Stimulated activated CD4-positive, alpha-beta T cell treated with anti-CD3 and anti-CD28 coated beads, Interleukin-1b, Interleukin-23, amount 100 ng/mL, for 1 hour (primary cell): ENCODE data around the gene ATRNL1.

ENCODE experiments used
- DNase-seq, 2 donors: peaks; one replicate each; pipeline ENCODE4 v3.0.0-alpha.2; 2020; ENCODE audit warnings: low read depth in 2 of 2

Gene ATRNL1, protein sequence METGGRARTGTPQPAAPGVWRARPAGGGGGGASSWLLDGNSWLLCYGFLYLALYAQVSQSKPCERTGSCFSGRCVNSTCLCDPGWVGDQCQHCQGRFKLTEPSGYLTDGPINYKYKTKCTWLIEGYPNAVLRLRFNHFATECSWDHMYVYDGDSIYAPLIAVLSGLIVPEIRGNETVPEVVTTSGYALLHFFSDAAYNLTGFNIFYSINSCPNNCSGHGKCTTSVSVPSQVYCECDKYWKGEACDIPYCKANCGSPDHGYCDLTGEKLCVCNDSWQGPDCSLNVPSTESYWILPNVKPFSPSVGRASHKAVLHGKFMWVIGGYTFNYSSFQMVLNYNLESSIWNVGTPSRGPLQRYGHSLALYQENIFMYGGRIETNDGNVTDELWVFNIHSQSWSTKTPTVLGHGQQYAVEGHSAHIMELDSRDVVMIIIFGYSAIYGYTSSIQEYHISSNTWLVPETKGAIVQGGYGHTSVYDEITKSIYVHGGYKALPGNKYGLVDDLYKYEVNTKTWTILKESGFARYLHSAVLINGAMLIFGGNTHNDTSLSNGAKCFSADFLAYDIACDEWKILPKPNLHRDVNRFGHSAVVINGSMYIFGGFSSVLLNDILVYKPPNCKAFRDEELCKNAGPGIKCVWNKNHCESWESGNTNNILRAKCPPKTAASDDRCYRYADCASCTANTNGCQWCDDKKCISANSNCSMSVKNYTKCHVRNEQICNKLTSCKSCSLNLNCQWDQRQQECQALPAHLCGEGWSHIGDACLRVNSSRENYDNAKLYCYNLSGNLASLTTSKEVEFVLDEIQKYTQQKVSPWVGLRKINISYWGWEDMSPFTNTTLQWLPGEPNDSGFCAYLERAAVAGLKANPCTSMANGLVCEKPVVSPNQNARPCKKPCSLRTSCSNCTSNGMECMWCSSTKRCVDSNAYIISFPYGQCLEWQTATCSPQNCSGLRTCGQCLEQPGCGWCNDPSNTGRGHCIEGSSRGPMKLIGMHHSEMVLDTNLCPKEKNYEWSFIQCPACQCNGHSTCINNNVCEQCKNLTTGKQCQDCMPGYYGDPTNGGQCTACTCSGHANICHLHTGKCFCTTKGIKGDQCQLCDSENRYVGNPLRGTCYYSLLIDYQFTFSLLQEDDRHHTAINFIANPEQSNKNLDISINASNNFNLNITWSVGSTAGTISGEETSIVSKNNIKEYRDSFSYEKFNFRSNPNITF (N-terminal part only)

DNA sequence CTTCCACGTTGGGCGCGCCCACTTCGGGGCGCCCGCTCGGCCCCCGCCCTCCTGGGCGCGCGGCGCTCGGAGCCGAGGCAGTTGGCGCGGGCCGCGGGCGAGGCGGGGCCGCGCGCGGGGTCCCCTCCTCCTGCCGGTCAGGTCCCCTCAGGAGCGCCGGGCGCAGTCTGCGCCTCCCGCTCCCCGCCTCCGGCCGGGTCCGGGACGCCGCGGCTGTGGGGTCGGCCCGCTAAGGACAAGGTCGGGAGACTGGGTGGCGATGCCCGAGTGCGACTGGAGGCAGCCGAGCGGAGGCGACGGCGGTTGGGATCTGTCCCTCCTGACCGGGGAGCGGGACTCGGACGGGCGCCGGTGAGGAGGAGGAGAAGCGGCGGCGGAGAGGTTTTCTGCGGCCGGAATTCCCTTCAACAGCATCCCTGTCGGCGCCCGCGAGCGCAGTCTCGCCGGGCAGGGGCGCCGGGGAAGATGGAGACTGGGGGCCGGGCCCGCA, at the start of gene ATRNL1:
TSS of gene ATRNL1 (plus strand) at position 80 of the 490 bp plus-strand sequence. CDS start at position 466, 386 bp downstream.
- no peak for DNase-seq

DNA sequence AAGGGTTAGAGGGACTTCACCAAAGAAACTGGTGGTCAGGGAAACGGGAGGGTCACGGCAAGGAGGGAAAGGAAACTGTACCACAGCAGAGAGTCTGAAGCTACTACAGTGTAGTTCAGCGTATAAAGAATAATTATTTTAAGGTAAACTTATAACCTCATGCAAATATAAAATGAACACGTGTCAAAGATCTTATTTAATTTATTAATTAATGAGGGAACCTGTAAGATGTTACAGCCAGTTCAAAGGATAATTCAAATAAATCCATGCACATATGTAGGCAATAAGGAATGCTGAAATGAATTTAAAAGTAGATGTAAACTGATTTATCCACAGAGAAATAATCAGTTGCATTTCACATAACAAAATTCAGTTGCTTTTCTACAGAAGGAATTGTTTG, 49.4 kb upstream of the ATRNL1 start:
- no peak for DNase-seq

DNA sequence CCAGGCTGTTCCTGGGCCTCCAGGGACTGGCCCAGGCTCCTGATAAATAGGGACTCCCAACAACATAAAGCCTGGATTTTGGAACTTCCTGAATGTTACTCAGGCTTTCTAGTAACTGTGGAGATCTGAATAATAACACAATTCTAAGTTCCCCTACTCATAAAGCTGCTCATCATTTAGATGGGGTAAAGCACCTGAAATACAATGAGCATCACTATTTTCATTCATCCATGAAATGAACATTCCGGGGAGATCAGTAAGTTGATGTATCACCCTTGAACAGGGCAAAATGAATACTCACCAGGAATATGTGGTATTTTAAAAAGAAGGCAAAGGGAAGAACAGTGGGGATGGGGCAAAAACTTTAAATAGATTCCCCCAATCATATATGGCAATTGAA, 48.3 kb upstream of the ATRNL1 start:
- DNase-seq = no peak

DNA sequence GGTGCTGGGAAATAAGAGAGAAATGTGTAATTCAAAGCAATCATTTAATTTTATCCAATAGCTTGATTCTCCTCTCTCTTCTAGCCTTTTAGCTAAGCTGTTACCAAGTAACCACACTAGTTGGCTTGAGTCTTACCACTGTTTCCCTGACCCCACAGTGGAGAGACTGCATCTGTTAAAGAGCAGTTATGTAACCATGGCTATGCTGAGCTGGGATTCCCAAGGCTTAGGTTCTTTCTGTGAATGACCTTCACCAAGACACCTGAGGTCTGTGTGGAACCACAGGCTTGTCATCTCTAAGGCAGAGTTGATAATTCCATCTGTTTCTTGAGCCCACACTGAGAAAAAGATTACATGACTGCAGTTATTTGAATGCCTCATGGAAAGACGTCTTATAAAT, 47.7 kb upstream of the ATRNL1 start:
- no peak for DNase-seq

DNA sequence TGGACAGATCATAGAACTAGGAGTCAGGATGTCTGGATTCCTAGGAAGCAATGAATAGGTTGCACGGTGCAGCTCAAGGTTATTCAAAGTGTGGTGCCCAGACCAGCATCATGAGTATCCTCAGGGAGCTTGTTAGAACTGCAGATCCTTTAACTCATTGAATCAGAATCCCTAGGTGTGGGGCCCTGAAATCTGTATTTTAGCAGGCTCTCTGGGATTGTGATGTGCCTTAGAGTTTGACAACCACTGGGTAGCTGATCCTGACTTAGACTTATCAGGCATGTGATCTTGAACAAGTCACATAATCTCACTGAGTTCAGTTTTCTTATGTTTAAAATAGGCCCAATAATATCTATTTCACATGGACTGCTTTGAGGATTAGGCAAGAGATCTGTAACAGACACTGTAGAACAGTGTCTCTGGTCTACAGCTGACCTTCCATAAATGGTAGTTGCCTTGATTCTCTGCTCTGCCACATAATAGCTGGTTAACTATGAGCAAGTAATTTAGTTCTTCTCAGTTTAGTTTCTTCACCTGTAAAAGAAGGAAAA, 46.4 kb upstream of the ATRNL1 start:
- no peak for DNase-seq

DNA sequence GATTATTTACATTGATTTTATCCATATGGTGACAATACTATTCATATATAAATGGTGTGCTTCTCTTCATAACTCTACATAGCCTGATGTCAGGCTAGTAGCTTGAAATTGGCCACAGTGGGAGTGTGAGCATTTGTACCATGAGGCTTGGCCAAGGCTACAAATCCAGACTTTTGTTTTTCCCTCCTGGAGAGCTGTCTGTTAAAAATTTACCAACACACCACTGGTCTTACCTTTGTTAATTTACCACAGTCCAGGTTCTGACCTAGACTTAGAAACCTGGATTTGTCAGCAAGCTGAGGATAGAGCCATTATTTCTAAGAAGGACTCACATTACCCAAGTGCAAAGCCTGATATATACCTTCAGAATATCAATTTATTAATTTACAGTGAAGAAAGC, 45.5 kb upstream of the ATRNL1 start:
- no peak for DNase-seq

DNA sequence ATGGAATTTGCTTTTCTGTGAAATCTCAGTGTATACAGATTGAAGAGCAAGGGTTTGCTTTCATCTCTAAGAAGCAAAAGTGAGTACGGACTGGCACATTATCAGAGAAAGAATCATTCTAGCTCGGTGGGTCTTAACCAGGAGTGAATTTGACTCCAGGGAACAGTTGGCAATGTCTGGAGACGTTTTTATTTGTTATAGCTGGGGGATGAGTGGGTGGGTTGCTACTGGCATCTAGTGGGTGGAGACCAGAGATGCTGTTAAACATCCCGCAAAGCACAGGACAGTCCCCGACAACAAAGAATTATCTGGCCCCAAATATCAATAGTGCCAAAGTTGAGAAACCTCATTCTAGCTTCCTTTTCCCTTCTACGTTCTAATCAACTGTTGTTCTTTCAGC, 43.8 kb upstream of the ATRNL1 start:
- no peak for DNase-seq

DNA sequence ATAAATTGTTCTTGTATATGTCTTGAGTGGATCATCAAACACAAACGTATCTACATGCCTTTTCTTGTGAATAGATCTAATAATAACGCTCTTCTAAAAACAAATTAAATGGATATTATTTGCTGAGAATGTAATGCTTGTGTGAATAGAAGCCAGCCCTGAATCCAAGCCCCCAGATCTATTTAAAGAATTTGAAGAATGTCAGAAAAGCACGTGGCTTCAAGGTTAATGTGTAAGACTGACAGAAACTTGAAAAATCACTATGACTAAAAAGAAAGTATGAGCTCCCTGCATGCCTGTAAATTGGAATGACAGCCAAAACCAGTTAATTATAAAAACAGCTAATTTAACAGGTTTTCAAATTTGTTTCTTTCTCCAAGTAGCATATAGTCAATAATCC, 43.2 kb upstream of the ATRNL1 start:
- no peak for DNase-seq

DNA sequence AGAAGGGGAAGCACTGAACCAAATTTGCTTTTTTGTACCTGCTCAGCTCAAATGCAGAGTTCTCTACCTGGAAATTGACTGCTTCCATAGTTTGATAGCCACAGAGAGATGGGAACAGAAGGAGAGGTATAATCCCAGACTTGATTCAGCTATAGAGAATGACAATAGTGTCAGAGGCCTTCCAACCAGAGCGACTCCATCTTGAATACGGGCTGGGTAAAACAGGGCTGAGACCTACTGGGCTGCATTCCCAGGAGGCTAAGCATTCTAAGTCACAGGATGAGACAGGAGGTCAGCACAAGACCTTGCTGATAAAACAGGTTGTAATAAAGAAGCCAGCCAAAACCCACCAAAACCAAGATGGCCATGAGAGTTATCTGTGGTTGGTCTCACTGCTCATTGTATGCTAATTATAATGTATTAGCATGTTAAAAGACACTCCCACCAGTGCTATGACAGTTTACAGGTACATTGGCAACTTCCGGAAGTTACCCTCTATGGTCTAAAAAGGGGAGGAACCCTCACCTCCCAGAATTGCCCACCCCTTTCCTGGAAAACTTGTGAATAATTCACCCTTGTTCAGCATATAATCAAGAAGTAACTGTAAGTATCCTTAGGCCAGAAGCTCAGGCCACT, 42.7 kb upstream of the ATRNL1 start:
- no peak for DNase-seq

DNA sequence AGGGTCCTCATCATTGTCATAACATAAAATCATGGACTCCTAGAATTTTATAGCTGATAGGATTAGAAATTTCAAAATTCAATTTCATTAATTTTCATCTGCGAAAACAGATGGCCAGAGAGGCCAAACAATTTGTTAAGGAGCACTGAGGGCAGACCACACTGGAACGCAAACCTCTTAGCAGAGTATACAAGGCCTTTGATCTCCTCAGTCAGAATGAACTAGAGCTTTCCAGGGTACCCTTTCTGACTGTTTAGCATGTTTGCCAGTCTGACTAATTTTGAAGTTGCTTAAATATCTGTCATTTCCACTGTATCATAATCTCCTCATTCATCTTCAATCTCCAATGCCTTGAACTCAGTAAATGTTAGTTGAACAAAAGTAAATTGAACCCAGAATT, 41.9 kb upstream of the ATRNL1 start:
- no peak for DNase-seq

DNA sequence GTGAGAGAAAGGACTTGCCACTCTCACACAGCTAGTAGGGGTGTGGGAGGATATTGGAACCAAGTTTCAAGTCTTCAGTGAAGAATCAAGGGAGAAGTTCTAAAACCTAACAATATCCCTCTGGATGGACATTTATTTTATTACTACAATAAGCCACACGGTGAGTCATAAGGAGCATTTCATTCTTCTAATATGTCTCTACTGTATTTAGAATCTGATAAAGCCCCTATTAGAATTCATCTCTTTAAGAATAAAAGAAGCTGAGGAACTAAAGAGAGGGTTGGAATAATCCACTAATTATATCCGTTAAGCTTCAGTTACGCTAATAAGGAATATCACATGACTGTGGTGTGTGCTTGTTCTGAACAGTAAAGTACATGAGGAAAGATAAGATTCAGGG, 40.9 kb upstream of the ATRNL1 start:
- DNase-seq = no peak

DNA sequence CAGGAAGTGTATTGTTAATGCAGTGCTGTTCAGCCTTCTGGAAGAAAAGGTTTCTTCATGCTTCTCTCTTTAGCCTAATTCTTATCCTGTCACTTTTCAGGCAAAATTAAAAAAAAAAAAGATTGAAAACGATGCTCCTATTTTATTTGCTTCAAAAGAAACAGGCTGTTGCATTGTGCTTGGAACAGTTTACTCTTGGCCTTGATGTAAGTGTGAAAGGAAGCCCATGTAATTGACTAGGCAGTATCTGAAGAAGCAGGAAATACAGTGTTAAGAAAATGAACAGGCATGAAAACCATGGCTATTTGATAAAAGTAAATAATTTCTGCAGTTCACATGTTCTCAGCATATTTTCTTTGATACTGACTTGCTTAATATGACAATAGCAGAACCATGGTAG, 40.4 kb upstream of the ATRNL1 start:
- DNase-seq = no peak

DNA sequence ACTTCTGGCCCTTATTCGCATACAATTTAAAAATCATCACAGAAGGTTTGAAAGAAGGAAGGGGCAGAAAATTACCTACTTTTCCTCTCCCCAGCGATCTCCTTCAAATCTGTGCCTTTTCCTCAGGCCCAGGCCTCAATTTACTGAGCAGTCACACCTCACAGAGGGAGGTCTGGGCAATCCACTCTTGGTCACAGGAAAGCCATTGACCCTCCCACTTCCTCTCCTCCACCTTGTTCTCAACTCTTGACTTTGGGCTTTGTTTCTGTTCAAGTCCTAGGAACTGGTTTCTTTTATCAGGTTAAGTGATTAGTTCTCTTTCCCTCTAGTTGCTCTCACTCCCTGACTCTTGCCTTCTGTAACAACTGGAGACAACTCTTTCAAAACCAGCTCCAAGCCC, 37.0 kb upstream of the ATRNL1 start:
- no peak for DNase-seq

DNA sequence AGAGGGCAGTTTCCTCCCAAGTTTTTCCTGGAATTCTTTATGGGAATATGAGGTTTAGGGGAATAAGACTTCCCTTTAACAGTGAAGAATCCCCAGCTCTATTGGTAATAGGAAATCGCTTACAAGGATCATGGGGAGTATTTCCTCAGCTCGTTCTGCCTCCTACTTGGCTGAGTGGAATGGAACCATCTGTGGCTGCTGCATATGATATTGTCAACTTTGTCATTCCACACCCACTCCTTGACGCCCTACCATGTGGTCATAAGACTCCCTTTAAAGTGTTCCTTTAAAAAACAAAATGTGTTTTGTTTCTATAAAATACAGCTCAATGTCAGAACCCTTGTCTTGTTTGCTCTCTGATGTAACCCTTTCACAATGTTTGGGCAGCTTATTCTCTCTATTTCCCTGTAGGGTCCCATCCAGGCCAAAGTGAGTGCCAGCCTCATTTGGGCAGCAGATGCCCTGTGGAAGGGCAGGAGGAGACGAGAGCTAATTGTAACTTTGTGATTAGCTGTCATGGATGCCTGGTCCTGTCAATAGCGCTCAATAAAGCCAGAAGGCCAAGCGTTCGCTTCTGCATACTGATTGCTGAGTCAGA, 33.8 kb upstream of the ATRNL1 start:
- DNase-seq = no peak

DNA sequence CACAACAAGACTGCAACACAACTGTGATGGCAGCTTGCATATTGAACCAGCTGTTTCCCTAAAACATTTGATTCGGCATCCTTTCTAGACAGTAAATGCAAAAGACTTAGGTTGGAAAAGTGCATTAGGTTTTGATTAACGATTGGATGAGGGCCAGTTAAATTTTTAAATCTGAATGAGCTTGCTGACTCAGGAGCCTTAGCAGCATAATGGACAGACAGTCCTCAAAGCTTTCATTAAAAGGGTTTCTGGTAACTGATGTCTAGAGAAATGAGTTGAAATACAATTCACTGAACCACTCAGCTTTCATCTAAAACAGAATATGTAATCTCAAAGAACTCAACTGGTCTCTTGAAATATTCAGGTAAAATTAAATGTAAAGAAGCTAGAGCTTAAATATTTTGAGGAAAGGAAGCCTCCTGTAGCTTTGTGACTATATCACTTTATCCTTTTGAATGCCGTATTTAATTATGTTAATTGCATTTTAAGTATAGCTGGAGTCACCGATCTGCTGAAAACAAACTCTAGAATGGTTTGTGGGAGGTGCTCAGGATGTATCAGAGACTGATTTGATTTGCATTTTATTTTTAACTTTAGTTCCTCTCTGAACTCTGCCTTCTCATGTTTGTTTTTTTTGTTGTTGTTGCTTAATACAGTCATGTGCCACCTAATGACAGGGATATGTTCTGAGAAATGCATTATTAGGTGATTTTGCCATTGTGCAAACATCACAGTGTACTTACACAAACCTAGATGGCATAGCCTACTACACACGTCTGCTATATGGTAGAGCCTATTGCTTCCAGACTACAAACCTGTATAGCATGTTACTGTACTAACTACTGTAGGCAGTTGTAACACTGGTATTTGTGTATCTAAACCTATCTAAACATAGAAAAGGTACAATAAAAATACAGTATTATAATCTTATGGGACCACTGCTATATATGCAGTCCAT, 29.2 kb upstream of the ATRNL1 start:
- DNase-seq = no peak

DNA sequence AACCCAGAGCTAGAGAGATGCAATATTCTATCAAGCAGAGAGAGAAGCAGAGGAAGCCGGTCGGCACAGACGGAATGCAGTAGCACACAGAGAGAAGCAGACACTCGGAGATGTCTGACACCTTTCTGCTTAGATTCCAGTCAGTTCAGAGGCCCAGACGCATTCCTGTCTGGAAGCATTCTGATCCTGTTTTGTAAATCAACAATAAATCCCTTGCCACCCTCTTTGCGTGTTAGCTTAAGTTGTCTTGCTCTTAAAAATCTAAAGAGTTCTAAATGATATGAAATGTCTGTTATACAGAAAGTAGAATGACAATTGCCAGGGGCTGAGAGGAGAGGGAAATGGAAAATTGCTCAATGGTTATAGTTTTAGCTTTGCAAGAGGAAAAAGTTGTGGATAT, 27.4 kb upstream of the ATRNL1 start:
- DNase-seq = no peak

DNA sequence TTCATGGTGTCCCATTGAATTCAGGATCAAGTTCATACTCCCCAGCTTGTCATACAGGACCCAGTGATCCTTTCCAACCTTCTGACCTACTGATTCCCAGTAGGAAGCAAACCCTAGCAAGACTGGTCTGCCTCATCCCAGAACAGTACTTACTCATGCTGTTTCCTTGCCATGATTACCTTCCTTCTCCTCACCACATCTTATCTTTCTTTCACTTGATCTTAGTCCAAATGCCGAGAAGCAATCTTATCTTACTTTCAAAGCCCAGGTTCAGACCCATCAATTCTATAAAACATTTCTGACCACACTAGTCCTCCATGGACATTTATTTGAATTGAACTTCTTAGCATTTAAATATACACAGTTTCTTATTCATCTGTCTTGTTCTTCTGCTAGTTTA, 26.6 kb upstream of the ATRNL1 start:
- no peak for DNase-seq

DNA sequence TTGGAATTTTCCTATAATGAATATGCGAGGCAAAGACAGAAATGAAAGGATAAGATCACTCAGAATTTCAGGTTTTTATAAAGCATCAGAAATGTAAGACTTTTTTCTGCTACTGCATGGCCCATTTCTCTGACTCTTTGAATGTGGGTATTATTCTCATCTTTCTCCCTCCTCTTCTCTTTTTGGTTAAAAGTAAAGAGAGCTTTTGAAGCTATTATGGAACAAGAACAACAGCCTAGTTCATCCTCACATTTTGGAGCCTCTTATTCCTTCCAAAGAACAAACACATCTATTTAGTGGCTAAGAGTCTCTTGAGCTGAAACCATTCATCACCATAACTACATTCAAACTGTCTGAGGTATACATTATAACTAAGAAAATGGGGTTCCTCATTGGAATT, 19.4 kb upstream of the ATRNL1 start:
- no peak for DNase-seq

DNA sequence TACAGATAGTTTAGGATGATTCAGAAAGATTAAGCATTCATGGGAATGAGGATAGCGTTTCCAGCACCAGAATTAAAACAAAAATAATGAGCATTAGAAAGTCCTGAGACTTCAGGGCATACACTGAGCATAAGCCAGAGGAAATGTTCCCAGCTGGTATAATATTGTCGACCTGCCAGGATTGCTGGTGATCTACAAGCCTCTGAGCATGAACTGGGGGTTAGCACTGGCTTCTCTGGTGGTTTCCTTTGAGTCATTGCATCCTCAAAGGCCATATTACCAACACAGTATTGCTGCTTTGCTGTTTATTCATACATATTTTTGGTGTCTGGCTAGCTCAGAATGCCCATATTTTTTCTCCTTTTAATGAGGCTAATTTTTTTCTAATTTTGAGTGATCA, 10.7 kb upstream of the ATRNL1 start:
- no peak for DNase-seq
